K562 (cell line): Measurements from ENCODE around the gene MAPK8IP2. TPM values are rescaled to one million over a fixed set of nuclear protein-coding genes. Genes with fewer than 3 reads are reported as not detected.

Experiments used
- CBFB ChIP-seq: sonication (generic); formaldehyde crosslinking; IDR thresholded peaks from 2 replicates; pipeline ENCODE4 v1.4.0; 2020; ENCODE audit warnings: mild to moderate bottlenecking, missing genetic modification reagents
- CBX8 ChIP-seq: fragments of 200-600 bp; sonication (generic); IDR thresholded peaks from 2 replicates; pipeline ENCODE4 v1.6.1; 2012; ENCODE audit warnings: borderline replicate concordance, mixed run types, low read depth, mild to moderate bottlenecking, moderate library complexity, mixed read lengths, low read length, control low read depth, inconsistent platforms; ENCODE audit not compliant: poor library complexity, severe bottlenecking; ENCODE audit errors: extremely low read depth
- CGGBP1 ChIP-seq: fragments of 250-450 bp; sonication (Bioruptor Pico); IDR thresholded peaks from 2 replicates; pipeline ENCODE4 v1.9.0; 2021; ENCODE audit warnings: mild to moderate bottlenecking
- EHMT2 ChIP-seq: fragments of 450-650 bp; IDR thresholded peaks from 2 replicates; pipeline ENCODE4 v1.6.1; 2018; ENCODE audit warnings: antibody characterized with exemption
- ESRRA ChIP-seq: fragments of 450-650 bp; IDR thresholded peaks from 2 replicates; pipeline ENCODE4 v1.6.1; 2014; ENCODE audit warnings: low read depth, mild to moderate bottlenecking, moderate library complexity, borderline replicate concordance
- FOXO4 ChIP-seq: fragments of 450-650 bp; formaldehyde crosslinking; IDR thresholded peaks from 2 replicates; pipeline ENCODE4 v1.4.0; 2020; ENCODE audit warnings: mild to moderate bottlenecking, moderate library complexity
- JUN ChIP-seq, 2 experiments: sonication (generic) in 1 of 2; formaldehyde crosslinking in 1 of 2; IDR thresholded peaks; 2 replicates each; pipeline versions ENCODE4 v1.6.1 to v1.8.0; 2012 to 2022; ENCODE audit warnings: borderline replicate concordance in 2 of 2, mild to moderate bottlenecking in 2 of 2, improper control_type of control experiment in 1 of 2, low read depth in 1 of 2, low read length in 1 of 2, missing genetic modification reagents in 1 of 2
- RBFOX2 ChIP-seq: fragments of 200-400 bp; formaldehyde crosslinking; IDR thresholded peaks from 2 replicates; pipeline ENCODE4 v1.6.1; 2017; ENCODE audit warnings: low read depth, mild to moderate bottlenecking, low read length, moderate library complexity
- SAFB2 ChIP-seq: fragments of 200-400 bp; formaldehyde crosslinking; IDR thresholded peaks from 2 replicates; pipeline ENCODE4 v1.6.1; 2018; ENCODE audit warnings: borderline replicate concordance, low read length, low read depth, moderate library complexity; ENCODE audit not compliant: severe bottlenecking
- SAP30 ChIP-seq: fragments of 200-600 bp; sonication (generic); IDR thresholded peaks from 2 replicates; pipeline ENCODE4 v1.6.1; 2012; ENCODE audit warnings: borderline replicate concordance, low read depth, mild to moderate bottlenecking, moderate library complexity, low read length, control low read depth, inconsistent platforms; ENCODE audit not compliant: insufficient read depth, poor library complexity, severe bottlenecking
- SRF ChIP-seq, 2 experiments: fragments of 250-450, 450-650 bp in 1 of 2; sonication (Bioruptor Pico) in 1 of 2; sonication (generic) in 1 of 2; formaldehyde crosslinking; IDR thresholded peaks; 2 replicates each; pipeline versions ENCODE4 v1.5.0 to v1.5.1; 2020 to 2022; ENCODE audit warnings: mild to moderate bottlenecking in 1 of 2, missing genetic modification reagents in 1 of 2
- TARDBP ChIP-seq: fragments of 450-650 bp; IDR thresholded peaks from 2 replicates; pipeline ENCODE4 v1.6.1; 2016
- ZNF395 ChIP-seq: fragments of 200-800 bp; sonication (Bioruptor generic); IDR thresholded peaks from 2 replicates; pipeline ENCODE4 v1.6.1; 2017; ENCODE audit warnings: missing genetic modification characterization, missing compliant biosample characterization
- ZNF507 ChIP-seq: conservative IDR thresholded peaks from 2 replicates; pipeline ENCODE4 v1.6.1; 2017; ENCODE audit warnings: missing genetic modification characterization, missing compliant biosample characterization
- polyA plus RNA-seq, 8 experiments: library from polyadenylated mRNA; depleted of rRNA in 4 of 8; stranded (reverse) in 5 of 8; unstranded in 3 of 8; fragments of >200 nt; fragmentation: Nextera tagmentation in 2 of 8; fragmentation: Illumina TruSeq in 1 of 8; extraction: Ambion mirVana in 2 of 8; extraction: Trizol in 1 of 8; gene quantifications; 2 replicates each; pipeline versions ENCODE4 v1.2.1 to v1.2.3, GENCODE V29; 2011 to 2014; ENCODE audit warnings: inconsistent platforms in 1 of 8, missing spikeins in 1 of 8
- total RNA-seq, 7 experiments: library from RNA; depleted of rRNA in 6 of 7; stranded (reverse); fragments of >200 nt in 6 of 7; fragmentation: Illumina TruSeq in 2 of 7; extraction: Trizol in 2 of 7; gene quantifications; 2 replicates each; pipeline versions ENCODE4 v1.2.1 to v1.2.3, GENCODE V29; 2011 to 2021; ENCODE audit warnings: low replicate concordance in 1 of 7
- TF ChIP-seq, protein P1 (sequence below): sonication (generic); formaldehyde crosslinking; IDR thresholded peaks from 2 replicates; pipeline ENCODE4 v1.8.0; 2022; ENCODE audit warnings: mild to moderate bottlenecking, missing genetic modification reagents, borderline replicate concordance
- TF ChIP-seq, protein P2 (sequence below): fragments of 450-650 bp; IDR thresholded peaks from 2 replicates; pipeline ENCODE4 v1.6.1; 2017; ENCODE audit warnings: antibody characterized with exemption, mild to moderate bottlenecking

MAPK8IP2 gene
- total and polyA plus RNA-seq, 9 of the 15 experiments (the other 6 are each of a cell fraction or from before 2014, with no cell fraction given): 0.01 to 0.47 (median 0.07) TPM; not detected in 2

DNA sequence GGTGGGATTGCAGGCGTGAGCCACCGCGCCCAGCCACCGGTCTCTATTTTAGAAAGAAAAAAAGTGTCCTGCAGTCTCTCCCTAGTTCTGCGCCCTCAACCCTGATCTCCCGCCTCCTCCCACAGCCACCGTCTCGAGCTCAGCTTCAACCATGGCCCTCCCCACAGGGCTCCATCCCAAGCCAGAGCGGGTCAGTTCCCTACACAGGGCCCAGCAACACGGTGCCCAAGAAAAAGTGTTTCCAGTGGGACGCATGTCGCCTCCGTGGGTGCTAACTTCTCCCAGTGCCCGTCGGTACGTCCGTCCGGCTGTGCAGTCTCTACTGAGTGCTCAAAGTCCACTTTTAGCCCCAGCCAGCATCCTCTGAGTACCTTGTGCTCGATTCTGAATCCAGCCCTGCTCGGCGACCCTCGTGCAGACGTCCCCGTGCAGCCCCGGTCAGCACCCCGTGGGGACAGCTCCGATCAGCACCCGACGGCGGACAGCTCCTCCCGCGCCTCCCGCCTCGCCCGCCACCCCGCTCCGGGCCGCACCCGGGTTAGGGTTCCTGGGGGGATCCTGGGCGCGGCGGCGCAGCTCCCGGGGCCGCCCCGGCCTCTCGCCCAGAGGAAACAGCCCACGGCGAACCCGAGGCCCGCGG lies 657 bp upstream of the MAPK8IP2 start (continued):
- TF ChIP-seq, protein P1, sequence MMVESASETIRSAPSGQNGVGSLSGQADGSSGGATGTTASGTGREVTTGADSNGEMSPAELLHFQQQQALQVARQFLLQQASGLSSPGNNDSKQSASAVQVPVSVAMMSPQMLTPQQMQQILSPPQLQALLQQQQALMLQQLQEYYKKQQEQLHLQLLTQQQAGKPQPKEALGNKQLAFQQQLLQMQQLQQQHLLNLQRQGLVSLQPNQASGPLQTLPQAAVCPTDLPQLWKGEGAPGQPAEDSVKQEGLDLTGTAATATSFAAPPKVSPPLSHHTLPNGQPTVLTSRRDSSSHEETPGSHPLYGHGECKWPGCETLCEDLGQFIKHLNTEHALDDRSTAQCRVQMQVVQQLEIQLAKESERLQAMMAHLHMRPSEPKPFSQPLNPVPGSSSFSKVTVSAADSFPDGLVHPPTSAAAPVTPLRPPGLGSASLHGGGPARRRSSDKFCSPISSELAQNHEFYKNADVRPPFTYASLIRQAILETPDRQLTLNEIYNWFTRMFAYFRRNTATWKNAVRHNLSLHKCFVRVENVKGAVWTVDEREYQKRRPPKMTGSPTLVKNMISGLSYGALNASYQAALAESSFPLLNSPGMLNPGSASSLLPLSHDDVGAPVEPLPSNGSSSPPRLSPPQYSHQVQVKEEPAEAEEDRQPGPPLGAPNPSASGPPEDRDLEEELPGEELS (CRISPR knock-in tag): peak; percentile 97; the same call in 1 of the 2 replicates
- TF ChIP-seq SAP30 (peak; percentile 98), EHMT2 (peak; percentile 99), CGGBP1 (CRISPR knock-in tag) (no peak), ESRRA (no peak), SAFB2 (no peak), CBFB (no peak), TARDBP (no peak), JUN (IDR thresholded peaks at IDR 0.05; ENCODE audit: borderline replicate concordance, low read depth, low read length) (no peak), JUN (CRISPR knock-in tag; IDR thresholded peaks at IDR 0.05; ENCODE audit: borderline replicate concordance) (peak; percentile 85; the same call in 1 of the 2 replicates), CBX8 (no peak), ZNF395 (CRISPR knock-in tag) (peak; percentile 92), FOXO4 (no peak), ZNF507 (tag) (no peak), RBFOX2 (no peak), SRF (CRISPR knock-in tag; IDR thresholded peaks at IDR 0.05) (peak in 1 of 2 experiments; percentile 90; a peak in 2 of 4 replicates)
- TF ChIP-seq, protein P2, sequence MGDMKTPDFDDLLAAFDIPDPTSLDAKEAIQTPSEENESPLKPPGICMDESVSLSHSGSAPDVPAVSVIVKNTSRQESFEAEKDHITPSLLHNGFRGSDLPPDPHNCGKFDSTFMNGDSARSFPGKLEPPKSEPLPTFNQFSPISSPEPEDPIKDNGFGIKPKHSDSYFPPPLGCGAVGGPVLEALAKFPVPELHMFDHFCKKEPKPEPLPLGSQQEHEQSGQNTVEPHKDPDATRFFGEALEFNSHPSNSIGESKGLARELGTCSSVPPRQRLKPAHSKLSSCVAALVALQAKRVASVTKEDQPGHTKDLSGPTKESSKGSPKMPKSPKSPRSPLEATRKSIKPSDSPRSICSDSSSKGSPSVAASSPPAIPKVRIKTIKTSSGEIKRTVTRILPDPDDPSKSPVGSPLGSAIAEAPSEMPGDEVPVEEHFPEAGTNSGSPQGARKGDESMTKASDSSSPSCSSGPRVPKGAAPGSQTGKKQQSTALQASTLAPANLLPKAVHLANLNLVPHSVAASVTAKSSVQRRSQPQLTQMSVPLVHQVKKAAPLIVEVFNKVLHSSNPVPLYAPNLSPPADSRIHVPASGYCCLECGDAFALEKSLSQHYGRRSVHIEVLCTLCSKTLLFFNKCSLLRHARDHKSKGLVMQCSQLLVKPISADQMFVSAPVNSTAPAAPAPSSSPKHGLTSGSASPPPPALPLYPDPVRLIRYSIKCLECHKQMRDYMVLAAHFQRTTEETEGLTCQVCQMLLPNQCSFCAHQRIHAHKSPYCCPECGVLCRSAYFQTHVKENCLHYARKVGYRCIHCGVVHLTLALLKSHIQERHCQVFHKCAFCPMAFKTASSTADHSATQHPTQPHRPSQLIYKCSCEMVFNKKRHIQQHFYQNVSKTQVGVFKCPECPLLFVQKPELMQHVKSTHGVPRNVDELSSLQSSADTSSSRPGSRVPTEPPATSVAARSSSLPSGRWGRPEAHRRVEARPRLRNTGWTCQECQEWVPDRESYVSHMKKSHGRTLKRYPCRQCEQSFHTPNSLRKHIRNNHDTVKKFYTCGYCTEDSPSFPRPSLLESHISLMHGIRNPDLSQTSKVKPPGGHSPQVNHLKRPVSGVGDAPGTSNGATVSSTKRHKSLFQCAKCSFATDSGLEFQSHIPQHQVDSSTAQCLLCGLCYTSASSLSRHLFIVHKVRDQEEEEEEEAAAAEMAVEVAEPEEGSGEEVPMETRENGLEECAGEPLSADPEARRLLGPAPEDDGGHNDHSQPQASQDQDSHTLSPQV: no peak
